GM04503 (cell line): ENCODE data around the gene CEP131.

Source experiments
- DNase-seq: peaks from one replicate; pipeline ENCODE4 v3.0.0-alpha.2; 2012; ENCODE audit warnings: low read depth

Gene CEP131

GRCh38 chr17:81251709-81252301 is 29.0 kb upstream of the CEP131 start:
- DNase-seq = no peak

- DNase-seq = no peak
Observed at GRCh38 chr17:81251094-81251708, 28.4 kb upstream of the CEP131 start.

- no peak for DNase-seq
Observed at GRCh38 chr17:81250286-81251093, 27.7 kb upstream of the CEP131 start.

GRCh38 chr17:81249223-81250040 is 26.7 kb upstream of the CEP131 start:
- DNase-seq = no peak

GRCh38 chr17:81248649-81249048 is 25.9 kb upstream of the CEP131 start:
- no peak for DNase-seq

- no peak for DNase-seq
Observed at GRCh38 chr17:81247339-81247990, 24.7 kb upstream of the CEP131 start.

GRCh38 chr17:81246679-81247338 is 24.0 kb upstream of the CEP131 start:
- no peak for DNase-seq

- DNase-seq = no peak
Observed at GRCh38 chr17:81246343-81246670, 23.5 kb upstream of the CEP131 start.

GRCh38 chr17:81245665-81246342 is 23.0 kb upstream of the CEP131 start:
- no peak for DNase-seq

- no peak for DNase-seq
Observed at GRCh38 chr17:81245024-81245664, 22.4 kb upstream of the CEP131 start.

GRCh38 chr17:81244358-81245023 is 21.7 kb upstream of the CEP131 start:
- no peak for DNase-seq

- no peak for DNase-seq
Observed at GRCh38 chr17:81243333-81243664, 20.5 kb upstream of the CEP131 start.

GRCh38 chr17:81242421-81243332 is 19.9 kb upstream of the CEP131 start:
- DNase-seq = no peak

GRCh38 chr17:81241648-81242420 is 19.1 kb upstream of the CEP131 start:
- DNase-seq = no peak

- no peak for DNase-seq
Observed at GRCh38 chr17:81241203-81241602, 18.4 kb upstream of the CEP131 start.

GRCh38 chr17:81240761-81241160 is 18.0 kb upstream of the CEP131 start:
- DNase-seq = no peak

GRCh38 chr17:81239714-81240555 is 17.2 kb upstream of the CEP131 start:
- no peak for DNase-seq
